HEK293 (cell line): ENCODE results near the gene NUMBL.

ENCODE experiments used
- CTCF ChIA-PET: fragments of 350-600 bp; formaldehyde crosslinking; extraction: SDS; loops from one replicate; lab custom pipeline; 2021; ENCODE audit warnings: antibody characterized with exemption; lab: Yijun Ruan, JAX
- POLR2A ChIA-PET: fragments of 300-600 bp; formaldehyde crosslinking; extraction: SDS; loops from one replicate; lab custom pipeline; 2020; ENCODE audit warnings: antibody characterized with exemption, inconsistent platforms; lab: Yijun Ruan, JAX
- H3K27ac ChIP-seq: fragments of 200-500 bp; sonication (Bioruptor generic); 2 replicates; pipeline ENCODE4 v1.5.1; 2014; ENCODE audit warnings: low read depth, low read length, control low read depth, inconsistent platforms; ENCODE audit errors: extremely low read depth
- H3K36me3 ChIP-seq, 2 experiments: fragments of 200-500 bp in 1 of 2; sonication (Bioruptor generic) in 1 of 2; 1 replicate in 1 of 2; 2 replicates in 1 of 2; pipeline ENCODE4 v1.5.1; 2014 to 2017; ENCODE audit warnings: inconsistent platforms in 2 of 2, low read length in 2 of 2; ENCODE audit not compliant: control insufficient read depth in 2 of 2, insufficient read depth in 1 of 2
- H3K4me1 ChIP-seq: fragments of 200-500 bp; sonication (Bioruptor generic); 2 replicates; pipeline ENCODE4 v1.5.1; 2014; ENCODE audit warnings: mild to moderate bottlenecking, low read length, inconsistent platforms; ENCODE audit not compliant: control insufficient read depth, insufficient read depth
- H3K4me3 ChIP-seq: 2 replicates; pipeline ENCODE4 v1.5.1; 2011; ENCODE audit warnings: low read depth, mild to moderate bottlenecking, control low read depth, low read length, moderate library complexity
- H3K9me3 ChIP-seq: fragments of 200-500 bp; sonication (Bioruptor generic); 2 replicates; pipeline ENCODE4 v1.5.1; 2014; ENCODE audit warnings: low read depth, low read length, inconsistent platforms; ENCODE audit not compliant: control insufficient read depth, insufficient read depth
- EGR2 ChIP-seq: fragments of 450-650 bp; formaldehyde crosslinking; IDR thresholded peaks from 2 replicates; pipeline ENCODE4 v1.5.1; 2016; ENCODE audit warnings: low read depth, missing biosample characterization, missing genetic modification characterization
- GLIS1 ChIP-seq: fragments of 450-650 bp; formaldehyde crosslinking; IDR thresholded peaks from 2 replicates; pipeline ENCODE4 v1.5.1; 2016; ENCODE audit warnings: missing biosample characterization, missing genetic modification characterization
- GLIS2 ChIP-seq: fragments of 450-650 bp; formaldehyde crosslinking; IDR thresholded peaks from 2 replicates; pipeline ENCODE4 v1.5.1; 2016; ENCODE audit warnings: missing biosample characterization, missing genetic modification characterization
- ZBTB48 ChIP-seq: fragments of 450-650 bp; formaldehyde crosslinking; IDR thresholded peaks from 2 replicates; pipeline ENCODE4 v1.5.1; 2016; ENCODE audit warnings: missing biosample characterization, missing genetic modification characterization
- ZEB2 ChIP-seq: fragments of 450-650 bp; formaldehyde crosslinking; IDR thresholded peaks from 2 replicates; pipeline ENCODE4 v1.5.1; 2016; ENCODE audit warnings: missing biosample characterization, missing genetic modification characterization
- ZFHX2 ChIP-seq: fragments of 450-650 bp; formaldehyde crosslinking; conservative IDR thresholded peaks from 2 replicates; pipeline ENCODE4 v1.5.1; 2016; ENCODE audit warnings: missing biosample characterization, missing genetic modification characterization
- ZIC2 ChIP-seq: fragments of 450-650 bp; formaldehyde crosslinking; IDR thresholded peaks from 2 replicates; pipeline ENCODE4 v1.5.1; 2016; ENCODE audit warnings: missing biosample characterization, missing genetic modification characterization
- ZNF10 ChIP-seq: fragments of 450-650 bp; formaldehyde crosslinking; IDR thresholded peaks from 2 replicates; pipeline ENCODE4 v1.5.1; 2017; ENCODE audit warnings: missing biosample characterization, missing genetic modification characterization
- ZNF223 ChIP-seq: fragments of 450-650 bp; formaldehyde crosslinking; IDR thresholded peaks from 2 replicates; pipeline ENCODE4 v1.5.1; 2016; ENCODE audit warnings: missing biosample characterization, missing genetic modification characterization
- ZNF548 ChIP-seq: fragments of 450-650 bp; formaldehyde crosslinking; IDR thresholded peaks from 2 replicates; pipeline ENCODE4 v1.5.1; 2016; ENCODE audit warnings: missing biosample characterization, missing genetic modification characterization
- ZNF621 ChIP-seq: fragments of 450-650 bp; formaldehyde crosslinking; IDR thresholded peaks from 2 replicates; pipeline ENCODE4 v1.5.1; 2017; ENCODE audit warnings: missing biosample characterization, missing genetic modification characterization
- ZNF677 ChIP-seq: fragments of 450-650 bp; IDR thresholded peaks from 2 replicates; pipeline ENCODE4 v1.5.0; 2018; ENCODE audit warnings: missing biosample characterization, mild to moderate bottlenecking, missing genetic modification characterization, moderate library complexity
- ZNF837 ChIP-seq: fragments of 450-650 bp; formaldehyde crosslinking; IDR thresholded peaks from 2 replicates; pipeline ENCODE4 v1.5.1; 2016; ENCODE audit warnings: missing biosample characterization, missing genetic modification characterization
- ZSCAN16 ChIP-seq: fragments of 450-650 bp; formaldehyde crosslinking; IDR thresholded peaks from 2 replicates; pipeline ENCODE4 v1.5.1; 2016; ENCODE audit warnings: missing biosample characterization, missing genetic modification characterization
- ZSCAN30 ChIP-seq: fragments of 450-650 bp; IDR thresholded peaks from 2 replicates; pipeline ENCODE4 v1.5.1; 2018; ENCODE audit warnings: missing biosample characterization, mild to moderate bottlenecking, missing genetic modification characterization, moderate library complexity
- TF ChIP-seq, protein P1 (sequence below): fragments of 450-650 bp; formaldehyde crosslinking; IDR thresholded peaks from 2 replicates; pipeline ENCODE4 v1.5.1; 2017; ENCODE audit warnings: missing biosample characterization, missing genetic modification characterization
- TF ChIP-seq, protein P2 (sequence below): fragments of 450-650 bp; formaldehyde crosslinking; IDR thresholded peaks from 2 replicates; pipeline ENCODE4 v1.5.1; 2016; ENCODE audit warnings: missing biosample characterization, missing genetic modification characterization
- TF ChIP-seq, protein P3 (sequence below): fragments of 450-650 bp; formaldehyde crosslinking; IDR thresholded peaks from 2 replicates; pipeline ENCODE4 v1.5.1; 2016; ENCODE audit warnings: missing biosample characterization, missing genetic modification characterization
- TF ChIP-seq, protein P4 (sequence below): fragments of 450-650 bp; formaldehyde crosslinking; IDR thresholded peaks from 2 replicates; pipeline ENCODE4 v1.5.1; 2016; ENCODE audit warnings: missing biosample characterization, missing genetic modification characterization
- TF ChIP-seq, protein P5 (sequence below): fragments of 450-650 bp; formaldehyde crosslinking; IDR thresholded peaks from 2 replicates; pipeline ENCODE4 v1.5.1; 2016; ENCODE audit warnings: missing biosample characterization, missing genetic modification characterization
- TF ChIP-seq, protein P6 (sequence below): fragments of 450-650 bp; formaldehyde crosslinking; IDR thresholded peaks from 2 replicates; pipeline ENCODE4 v1.5.1; 2016; ENCODE audit warnings: missing biosample characterization, missing genetic modification characterization
- TF ChIP-seq, protein P7 (sequence below): fragments of 450-650 bp; formaldehyde crosslinking; IDR thresholded peaks from 2 replicates; pipeline ENCODE4 v1.5.1; 2016; ENCODE audit warnings: missing biosample characterization, missing genetic modification characterization, borderline replicate concordance

Gene NUMBL

DNA sequence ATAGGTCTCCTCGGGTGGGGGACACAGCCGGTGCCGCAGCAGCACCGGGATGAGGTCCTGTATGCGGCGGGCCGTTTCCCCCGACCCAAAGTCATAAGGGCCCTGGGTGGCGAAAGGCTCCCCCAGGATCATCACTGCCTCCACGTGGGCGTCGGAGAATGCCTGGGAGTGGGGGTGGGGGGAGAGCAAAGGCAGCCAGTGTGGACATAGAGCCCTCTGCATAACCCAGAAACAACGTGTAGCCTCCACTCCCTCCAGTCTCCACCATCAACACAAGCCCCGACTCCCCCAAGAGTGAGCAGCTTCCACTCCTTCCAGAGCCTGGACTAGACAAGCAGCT is 1.7 kb upstream of the NUMBL start:
- Histone ChIP-seq H3K4me3 (no peak overlapping the region), H3K27ac (no peak overlapping the region), H3K36me3 (peaks cover 28 to 34% of the 10 kb centered on the region in 2 experiments), H3K9me3 (no peaks in the 10 kb centered on the region), H3K4me1 (peaks cover 16% of the 10 kb centered on the region)
- ChIA-PET POLR2A (interaction anchor here (1.1 to 2.3 kb wide), 5 partner anchors 10 to 86 kb away, joined by 4 to 16 read pairs (median 5); partner anchors contain the start of genes COQ8B, ITPKC and RAB4B), CTCF (interaction anchor here (0.8 to 1.3 kb wide), 2 partner anchors 24 to 143 kb away, joined by 3 to 4 read pairs; partner anchors contain the start of gene COQ8B)
- TF ChIP-seq, protein P1, sequence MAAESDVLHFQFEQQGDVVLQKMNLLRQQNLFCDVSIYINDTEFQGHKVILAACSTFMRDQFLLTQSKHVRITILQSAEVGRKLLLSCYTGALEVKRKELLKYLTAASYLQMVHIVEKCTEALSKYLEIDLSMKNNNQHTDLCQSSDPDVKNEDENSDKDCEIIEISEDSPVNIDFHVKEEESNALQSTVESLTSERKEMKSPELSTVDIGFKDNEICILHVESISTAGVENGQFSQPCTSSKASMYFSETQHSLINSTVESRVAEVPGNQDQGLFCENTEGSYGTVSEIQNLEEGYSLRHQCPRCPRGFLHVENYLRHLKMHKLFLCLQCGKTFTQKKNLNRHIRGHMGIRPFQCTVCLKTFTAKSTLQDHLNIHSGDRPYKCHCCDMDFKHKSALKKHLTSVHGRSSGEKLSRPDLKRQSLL (tag by site-specific recombination): peak; percentile 77; the same call in 1 of the 2 replicates
- TF ChIP-seq ZFHX2 (tag by site-specific recombination) (peak; percentile 89), EGR2 (tag by site-specific recombination) (peak; percentile 86)
- TF ChIP-seq, protein P2, sequence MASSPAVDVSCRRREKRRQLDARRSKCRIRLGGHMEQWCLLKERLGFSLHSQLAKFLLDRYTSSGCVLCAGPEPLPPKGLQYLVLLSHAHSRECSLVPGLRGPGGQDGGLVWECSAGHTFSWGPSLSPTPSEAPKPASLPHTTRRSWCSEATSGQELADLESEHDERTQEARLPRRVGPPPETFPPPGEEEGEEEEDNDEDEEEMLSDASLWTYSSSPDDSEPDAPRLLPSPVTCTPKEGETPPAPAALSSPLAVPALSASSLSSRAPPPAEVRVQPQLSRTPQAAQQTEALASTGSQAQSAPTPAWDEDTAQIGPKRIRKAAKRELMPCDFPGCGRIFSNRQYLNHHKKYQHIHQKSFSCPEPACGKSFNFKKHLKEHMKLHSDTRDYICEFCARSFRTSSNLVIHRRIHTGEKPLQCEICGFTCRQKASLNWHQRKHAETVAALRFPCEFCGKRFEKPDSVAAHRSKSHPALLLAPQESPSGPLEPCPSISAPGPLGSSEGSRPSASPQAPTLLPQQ: no peak

DNA sequence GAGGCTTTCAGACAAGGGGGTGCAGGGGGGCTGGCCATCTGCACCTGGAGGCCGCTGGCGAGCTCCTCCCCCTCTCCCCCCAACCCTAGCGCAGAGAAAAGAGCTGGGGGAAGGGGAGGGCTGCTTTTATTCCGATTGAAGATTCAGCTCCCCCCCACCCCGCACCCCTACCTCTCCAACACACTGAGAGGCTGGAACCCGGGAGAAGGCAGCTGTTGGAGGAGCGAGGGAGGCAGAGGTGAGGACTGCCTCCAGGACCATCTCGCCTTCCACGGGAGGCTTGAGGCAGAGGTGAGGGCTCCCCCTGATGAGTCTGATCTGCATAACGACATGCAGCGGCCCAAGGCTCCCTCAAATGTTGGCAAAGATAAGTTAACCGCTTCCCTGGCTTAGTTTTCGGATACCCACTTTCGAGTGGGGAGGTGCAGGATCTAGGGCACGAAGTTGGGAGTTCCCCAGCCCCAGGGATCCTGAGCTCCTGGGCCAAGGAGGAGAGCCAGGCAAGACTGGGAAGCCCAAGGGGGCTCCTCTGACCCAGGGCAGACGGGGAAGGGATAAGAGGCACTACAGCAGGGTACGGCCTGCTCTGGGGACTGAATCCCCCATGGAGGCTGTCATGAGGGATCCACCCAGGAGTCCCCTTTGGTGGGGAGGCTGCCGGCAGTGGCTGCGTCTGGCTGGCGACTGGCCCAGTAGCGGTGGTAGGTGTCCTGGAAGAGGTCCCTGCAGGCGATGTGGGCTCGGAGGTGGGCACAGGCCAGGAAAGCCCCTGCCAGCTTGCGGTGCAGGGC is 1.2 kb upstream of the NUMBL start:
- no peaks in the 10 kb centered on the region for H3K9me3 ChIP-seq
- H3K4me3 ChIP-seq: no peak overlapping the region
- CTCF ChIA-PET: interaction anchor here (0.8 to 1.3 kb wide), 4 partner anchors 25 to 143 kb away, joined by 3 to 5 read pairs (median 4); partner anchors contain the start of gene COQ8B
- H3K36me3 ChIP-seq: peaks cover 24 to 39% of the 10 kb centered on the region in 2 experiments
- POLR2A ChIA-PET: interaction anchor here (1.1 to 2.3 kb wide), 6 partner anchors 8 to 86 kb away, joined by 4 to 16 read pairs (median 9); partner anchors contain the start of genes ACTMAP, COQ8B, ITPKC and RAB4B
- H3K4me1 ChIP-seq: peaks cover 16% of the 10 kb centered on the region
- H3K27ac ChIP-seq: peak overlapping the region; percentile 80; the same call in 1 of the 2 replicates
- TF ChIP-seq ZNF548 (tag by site-specific recombination): peak; percentile 83
- peak; percentile 96 for TF ChIP-seq ZNF223 (tag by site-specific recombination)
- peak; percentile 11; the same call in 1 of the 2 replicates for TF ChIP-seq ZBTB48 (tag by site-specific recombination)
- 0 out of 2 replicates have a peak, but pooled peaks have one; percentile 0 for TF ChIP-seq ZSCAN16 (tag by site-specific recombination)
- TF ChIP-seq, protein P3, sequence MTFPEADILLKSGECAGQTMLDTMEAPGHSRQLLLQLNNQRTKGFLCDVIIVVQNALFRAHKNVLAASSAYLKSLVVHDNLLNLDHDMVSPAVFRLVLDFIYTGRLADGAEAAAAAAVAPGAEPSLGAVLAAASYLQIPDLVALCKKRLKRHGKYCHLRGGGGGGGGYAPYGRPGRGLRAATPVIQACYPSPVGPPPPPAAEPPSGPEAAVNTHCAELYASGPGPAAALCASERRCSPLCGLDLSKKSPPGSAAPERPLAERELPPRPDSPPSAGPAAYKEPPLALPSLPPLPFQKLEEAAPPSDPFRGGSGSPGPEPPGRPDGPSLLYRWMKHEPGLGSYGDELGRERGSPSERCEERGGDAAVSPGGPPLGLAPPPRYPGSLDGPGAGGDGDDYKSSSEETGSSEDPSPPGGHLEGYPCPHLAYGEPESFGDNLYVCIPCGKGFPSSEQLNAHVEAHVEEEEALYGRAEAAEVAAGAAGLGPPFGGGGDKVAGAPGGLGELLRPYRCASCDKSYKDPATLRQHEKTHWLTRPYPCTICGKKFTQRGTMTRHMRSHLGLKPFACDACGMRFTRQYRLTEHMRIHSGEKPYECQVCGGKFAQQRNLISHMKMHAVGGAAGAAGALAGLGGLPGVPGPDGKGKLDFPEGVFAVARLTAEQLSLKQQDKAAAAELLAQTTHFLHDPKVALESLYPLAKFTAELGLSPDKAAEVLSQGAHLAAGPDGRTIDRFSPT: 0 out of 2 replicates have a peak, but pooled peaks have one; percentile 81
- TF ChIP-seq, protein P4, sequence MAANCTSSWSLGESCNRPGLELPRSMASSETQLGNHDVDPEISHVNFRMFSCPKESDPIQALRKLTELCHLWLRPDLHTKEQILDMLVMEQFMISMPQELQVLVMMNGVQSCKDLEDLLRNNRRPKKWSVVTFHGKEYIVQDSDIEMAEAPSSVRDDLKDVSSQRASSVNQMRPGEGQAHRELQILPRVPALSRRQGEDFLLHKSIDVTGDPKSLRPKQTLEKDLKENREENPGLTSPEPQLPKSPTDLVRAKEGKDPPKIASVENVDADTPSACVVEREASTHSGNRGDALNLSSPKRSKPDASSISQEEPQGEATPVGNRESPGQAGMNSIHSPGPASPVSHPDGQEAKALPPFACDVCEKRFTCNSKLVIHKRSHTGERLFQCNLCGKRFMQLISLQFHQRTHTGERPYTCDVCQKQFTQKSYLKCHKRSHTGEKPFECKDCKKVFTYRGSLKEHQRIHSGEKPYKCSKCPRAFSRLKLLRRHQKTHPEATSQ (tag by site-specific recombination): no peak
- TF ChIP-seq ZNF621: no peak
- peak; percentile 46 for TF ChIP-seq GLIS1 (tag by site-specific recombination)
- TF ChIP-seq, protein P5, sequence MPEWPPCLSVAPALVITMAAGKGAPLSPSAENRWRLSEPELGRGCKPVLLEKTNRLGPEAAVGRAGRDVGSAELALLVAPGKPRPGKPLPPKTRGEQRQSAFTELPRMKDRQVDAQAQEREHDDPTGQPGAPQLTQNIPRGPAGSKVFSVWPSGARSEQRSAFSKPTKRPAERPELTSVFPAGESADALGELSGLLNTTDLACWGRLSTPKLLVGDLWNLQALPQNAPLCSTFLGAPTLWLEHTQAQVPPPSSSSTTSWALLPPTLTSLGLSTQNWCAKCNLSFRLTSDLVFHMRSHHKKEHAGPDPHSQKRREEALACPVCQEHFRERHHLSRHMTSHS (tag by site-specific recombination): 0 out of 2 replicates have a peak, but pooled peaks have one; percentile 38
- 0 out of 2 replicates have a peak, but pooled peaks have one; percentile 4 for TF ChIP-seq ZNF677 (tag by site-specific recombination)
- TF ChIP-seq, protein P6, sequence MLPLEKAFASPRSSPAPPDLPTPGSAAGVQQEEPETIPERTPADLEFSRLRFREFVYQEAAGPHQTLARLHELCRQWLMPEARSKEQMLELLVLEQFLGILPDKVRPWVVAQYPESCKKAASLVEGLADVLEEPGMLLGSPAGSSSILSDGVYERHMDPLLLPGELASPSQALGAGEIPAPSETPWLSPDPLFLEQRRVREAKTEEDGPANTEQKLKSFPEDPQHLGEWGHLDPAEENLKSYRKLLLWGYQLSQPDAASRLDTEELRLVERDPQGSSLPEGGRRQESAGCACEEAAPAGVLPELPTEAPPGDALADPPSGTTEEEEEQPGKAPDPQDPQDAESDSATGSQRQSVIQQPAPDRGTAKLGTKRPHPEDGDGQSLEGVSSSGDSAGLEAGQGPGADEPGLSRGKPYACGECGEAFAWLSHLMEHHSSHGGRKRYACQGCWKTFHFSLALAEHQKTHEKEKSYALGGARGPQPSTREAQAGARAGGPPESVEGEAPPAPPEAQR (tag by site-specific recombination): no peak
- peak; percentile 45; the same call in 1 of the 2 replicates for TF ChIP-seq GLIS2 (tag by site-specific recombination)
- no peak for TF ChIP-seq ZNF837 (tag by site-specific recombination)
- TF ChIP-seq ZNF10: peak; percentile 14; the same call in 1 of the 2 replicates
- TF ChIP-seq, protein P7, sequence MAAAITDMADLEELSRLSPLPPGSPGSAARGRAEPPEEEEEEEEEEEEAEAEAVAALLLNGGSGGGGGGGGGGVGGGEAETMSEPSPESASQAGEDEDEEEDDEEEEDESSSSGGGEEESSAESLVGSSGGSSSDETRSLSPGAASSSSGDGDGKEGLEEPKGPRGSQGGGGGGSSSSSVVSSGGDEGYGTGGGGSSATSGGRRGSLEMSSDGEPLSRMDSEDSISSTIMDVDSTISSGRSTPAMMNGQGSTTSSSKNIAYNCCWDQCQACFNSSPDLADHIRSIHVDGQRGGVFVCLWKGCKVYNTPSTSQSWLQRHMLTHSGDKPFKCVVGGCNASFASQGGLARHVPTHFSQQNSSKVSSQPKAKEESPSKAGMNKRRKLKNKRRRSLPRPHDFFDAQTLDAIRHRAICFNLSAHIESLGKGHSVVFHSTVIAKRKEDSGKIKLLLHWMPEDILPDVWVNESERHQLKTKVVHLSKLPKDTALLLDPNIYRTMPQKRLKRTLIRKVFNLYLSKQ (tag by site-specific recombination): no peak
- TF ChIP-seq ZSCAN30: 0 out of 2 replicates have a peak, but pooled peaks have one; percentile 4
- no peak for TF ChIP-seq ZEB2
- TF ChIP-seq ZIC2: peak; percentile 77
